HCT116 (cell line): ENCODE data around the gene CPNE8. TPM values are rescaled to one million over a fixed set of nuclear protein-coding genes. Genes with fewer than 3 reads are reported as not detected.

Source experiments
- ATAC-seq: fragments of 200-7000 bp; cut with Tn5 transposase; 2 replicates; pipeline ENCODE4 v1.9.1; 2020; ENCODE audit warnings: mild to moderate bottlenecking, moderate library complexity
- BruUV-seq: library from RNA; stranded (reverse); fragments of 400-500 nt; replicated peaks from 2 replicates; lab custom pipeline; 2021; lab: Mats Ljungman, UMichigan
- CTCF ChIA-PET: fragments of 300-600 bp; sonication (Branson Sonifier 250); formaldehyde crosslinking; loops from one replicate; lab custom pipeline; 2021; ENCODE audit warnings: antibody characterized with exemption; lab: Charles Lee
- POLR2A ChIA-PET: fragments of 300-600, 350-600 bp; sonication (Branson Sonifier 250); formaldehyde crosslinking; loops from one replicate; lab custom pipeline; 2021; ENCODE audit warnings: antibody characterized with exemption; lab: Charles Lee
- RAD21 ChIA-PET, 2 experiments: fragments of 300-600 bp; sonication (Branson Sonifier 250); formaldehyde crosslinking; loops; one replicate each; lab custom pipeline; 2023; ENCODE audit warnings: low total read pairs in 2 of 2; ENCODE audit not compliant: uncharacterized antibody in 2 of 2, unreplicated experiment in 2 of 2, low non-redundant PET in 1 of 2; lab: Charles Lee
- DNase-seq: peaks from one replicate; pipeline ENCODE4 v3.0.0-alpha.2; 2010; ENCODE audit warnings: low read depth, low spot score
- H2AFZ ChIP-seq: fragments of 200-600 bp; shearing (Covaris generic), sonication (generic); 2 replicates; pipeline ENCODE4 v1.6.1; 2017; ENCODE audit warnings: low read depth, mixed run types, mixed read lengths, antibody characterized with exemption, low read length; ENCODE audit not compliant: poor library complexity, severe bottlenecking
- H3K27ac ChIP-seq: 2 replicates; pipeline ENCODE4 v1.5.1; 2012; ENCODE audit warnings: low read depth, low read length
- H3K27me3 ChIP-seq: fragments of 200-600 bp; sonication (generic); 2 replicates; pipeline ENCODE4 v1.6.1; 2016; ENCODE audit warnings: mixed run types, low read length, mixed read lengths; ENCODE audit not compliant: insufficient read depth
- H3K36me3 ChIP-seq, 2 experiments: fragments of 200-500 bp in 1 of 2; fragments of 200-600 bp in 1 of 2; sonication (Bioruptor generic) in 1 of 2; sonication (generic) in 1 of 2; 2 replicates each; pipeline versions ENCODE4 v1.5.1 to v1.6.1; 2014 to 2016; ENCODE audit warnings: low read length in 2 of 2, inconsistent platforms in 1 of 2, mixed read lengths in 1 of 2, mixed run types in 1 of 2; ENCODE audit not compliant: insufficient read depth in 2 of 2, control insufficient read depth in 1 of 2
- H3K4me1 ChIP-seq, 2 experiments: fragments of 200-600 bp in 1 of 2; sonication (generic) in 1 of 2; 2 replicates each; pipeline versions ENCODE4 v1.5.1 to v1.6.1; 2012 to 2017; ENCODE audit warnings: low read length in 2 of 2, inconsistent platforms in 1 of 2, mild to moderate bottlenecking in 1 of 2, mixed read lengths in 1 of 2, mixed run types in 1 of 2, moderate library complexity in 1 of 2; ENCODE audit not compliant: insufficient read depth in 2 of 2, control insufficient read depth in 1 of 2
- H3K4me2 ChIP-seq: fragments of 200-600 bp; sonication (generic); 2 replicates; pipeline ENCODE4 v1.6.1; 2017; ENCODE audit warnings: mixed run types, low read length, mixed read lengths
- H3K4me3 ChIP-seq, 2 experiments: fragments of 200-600 bp in 1 of 2; sonication (generic) in 1 of 2; replicated peaks in 1 of 2; 2 replicates each; pipeline ENCODE4 v1.5.1; 2011 to 2016; ENCODE audit warnings: low read length in 2 of 2, control low read depth in 1 of 2, low read depth in 1 of 2, mild to moderate bottlenecking in 1 of 2, mixed read lengths in 1 of 2, mixed run types in 1 of 2
- H3K79me2 ChIP-seq: fragments of 200-600 bp; sonication (generic); 2 replicates; pipeline ENCODE4 v1.6.1; 2017; ENCODE audit warnings: mild to moderate bottlenecking, mixed run types, low read length, moderate library complexity, mixed read lengths; ENCODE audit not compliant: insufficient read depth
- H3K9ac ChIP-seq: fragments of 200-600 bp; sonication (generic); 2 replicates; pipeline ENCODE4 v1.6.1; 2016; ENCODE audit warnings: low read length, mixed read lengths
- H3K9me2 ChIP-seq: fragments of 200-600 bp; sonication (generic), shearing (Covaris generic); 2 replicates; pipeline ENCODE4 v1.6.1; 2017; ENCODE audit warnings: mixed run types, mild to moderate bottlenecking, moderate library complexity; ENCODE audit not compliant: insufficient read depth
- H3K9me3 ChIP-seq, 2 experiments: fragments of 200-500 bp in 1 of 2; fragments of 200-600 bp in 1 of 2; sonication (Bioruptor generic) in 1 of 2; sonication (generic) in 1 of 2; 2 replicates each; pipeline ENCODE4 v1.6.1; 2014 to 2017; ENCODE audit warnings: low read length in 2 of 2, mixed read lengths in 2 of 2, inconsistent platforms in 1 of 2, low read depth in 1 of 2, mild to moderate bottlenecking in 1 of 2, mixed run types in 1 of 2, moderate library complexity in 1 of 2; ENCODE audit not compliant: control insufficient read depth in 1 of 2, insufficient read depth in 1 of 2
- H4K20me1 ChIP-seq: fragments of 200-600 bp; sonication (generic), shearing (Covaris generic); 2 replicates; pipeline ENCODE4 v1.6.1; 2017; ENCODE audit warnings: mixed run types, mild to moderate bottlenecking, moderate library complexity; ENCODE audit not compliant: insufficient read depth
- EZH2phosphoT487 ChIP-seq: fragments of 200-600 bp; IDR thresholded peaks from 2 replicates; pipeline ENCODE4 v1.6.1; 2018; ENCODE audit warnings: antibody characterized with exemption, borderline replicate concordance
- FOSL1 ChIP-seq: IDR thresholded peaks from 2 replicates; pipeline ENCODE4 v1.6.1; 2012; ENCODE audit warnings: low read depth
- POLR2AphosphoS5 ChIP-seq: IDR thresholded peaks from 2 replicates; pipeline ENCODE4 v1.6.1; 2011; ENCODE audit warnings: mild to moderate bottlenecking, low read depth, low read length, moderate library complexity
- SRF ChIP-seq: IDR thresholded peaks from 2 replicates; pipeline ENCODE4 v1.6.1; 2012; ENCODE audit warnings: low read depth
- YY1 ChIP-seq: IDR thresholded peaks from 2 replicates; pipeline ENCODE4 v1.6.1; 2011; ENCODE audit warnings: low read length, low read depth, moderate library complexity, mild to moderate bottlenecking; ENCODE audit not compliant: insufficient replicate concordance; ENCODE audit errors: extremely low read depth
- intact Hi-C: fragments of 100-400 bp; cut with micrococcal nuclease; formaldehyde crosslinking; loops from 2 replicates; pipeline ENCODE4 v1.10.0; 2022
- total RNA-seq: library from RNA; stranded (reverse); gene quantifications from one replicate; pipeline ENCODE4 v1.2.1, GENCODE V29; 2021; ENCODE audit not compliant: unreplicated experiment
- TF ChIP-seq, protein P1 (sequence below): IDR thresholded peaks from 2 replicates; pipeline ENCODE4 v1.6.1; 2012; ENCODE audit warnings: low read depth
- TF ChIP-seq, protein P2 (sequence below): IDR thresholded peaks from 2 replicates; pipeline ENCODE4 v1.6.1; 2011; ENCODE audit warnings: mild to moderate bottlenecking, low read length, moderate library complexity; ENCODE audit not compliant: insufficient replicate concordance; ENCODE audit errors: extremely low read depth

The CPNE8 gene
- total RNA-seq, 1 experiment from 2014 or later, result 14.2 TPM

DNA sequence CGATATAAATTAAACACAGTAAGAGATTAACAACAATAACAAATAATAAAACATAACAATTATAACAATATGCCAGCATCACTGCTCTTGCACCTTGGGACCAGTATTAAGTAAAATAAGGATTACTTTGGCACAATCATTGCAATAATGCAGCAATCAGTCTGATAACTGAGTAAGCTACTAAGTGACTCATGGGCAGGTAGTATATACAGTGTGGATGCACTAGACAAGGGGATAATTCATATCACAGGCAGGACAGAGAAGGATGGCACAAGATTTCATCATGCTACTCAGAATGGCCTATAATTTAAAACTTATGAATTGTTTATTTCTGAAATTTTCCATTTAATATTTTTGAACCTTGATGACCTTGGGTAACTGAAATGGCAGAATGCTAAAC lies 298.1 kb downstream of the CPNE8 start:
- Histone ChIP-seq H3K27me3 (no peaks in the 10 kb centered on the region), H3K9ac (no peak overlapping the region), H3K36me3 (no peaks in the 10 kb centered on the region), H3K27ac (no peak overlapping the region), H3K79me2 (no peaks in the 10 kb centered on the region), H2AFZ (no peak overlapping the region), H3K4me3 (no peak overlapping the region), H4K20me1 (no peaks in the 10 kb centered on the region), H3K9me3 (no peaks in the 10 kb centered on the region), H3K4me1 (no peaks in the 10 kb centered on the region), H3K4me2 (no peak overlapping the region), H3K9me2 (no peaks in the 10 kb centered on the region)
- RAD21 ChIA-PET, result no interaction called here
- DNase-seq (peak; percentile 4), ATAC-seq (no peak)
- CTCF ChIA-PET, result no interaction called here
- no TSS peak for BruUV-seq
- POLR2A ChIA-PET, result no interaction called here
- intact Hi-C loops, result no loop called here
- TF ChIP-seq FOSL1 (no peak), YY1 (no peak), EZH2phosphoT487 (no peak), POLR2AphosphoS5 (no peak), SRF (no peak)
- TF ChIP-seq, protein P1, sequence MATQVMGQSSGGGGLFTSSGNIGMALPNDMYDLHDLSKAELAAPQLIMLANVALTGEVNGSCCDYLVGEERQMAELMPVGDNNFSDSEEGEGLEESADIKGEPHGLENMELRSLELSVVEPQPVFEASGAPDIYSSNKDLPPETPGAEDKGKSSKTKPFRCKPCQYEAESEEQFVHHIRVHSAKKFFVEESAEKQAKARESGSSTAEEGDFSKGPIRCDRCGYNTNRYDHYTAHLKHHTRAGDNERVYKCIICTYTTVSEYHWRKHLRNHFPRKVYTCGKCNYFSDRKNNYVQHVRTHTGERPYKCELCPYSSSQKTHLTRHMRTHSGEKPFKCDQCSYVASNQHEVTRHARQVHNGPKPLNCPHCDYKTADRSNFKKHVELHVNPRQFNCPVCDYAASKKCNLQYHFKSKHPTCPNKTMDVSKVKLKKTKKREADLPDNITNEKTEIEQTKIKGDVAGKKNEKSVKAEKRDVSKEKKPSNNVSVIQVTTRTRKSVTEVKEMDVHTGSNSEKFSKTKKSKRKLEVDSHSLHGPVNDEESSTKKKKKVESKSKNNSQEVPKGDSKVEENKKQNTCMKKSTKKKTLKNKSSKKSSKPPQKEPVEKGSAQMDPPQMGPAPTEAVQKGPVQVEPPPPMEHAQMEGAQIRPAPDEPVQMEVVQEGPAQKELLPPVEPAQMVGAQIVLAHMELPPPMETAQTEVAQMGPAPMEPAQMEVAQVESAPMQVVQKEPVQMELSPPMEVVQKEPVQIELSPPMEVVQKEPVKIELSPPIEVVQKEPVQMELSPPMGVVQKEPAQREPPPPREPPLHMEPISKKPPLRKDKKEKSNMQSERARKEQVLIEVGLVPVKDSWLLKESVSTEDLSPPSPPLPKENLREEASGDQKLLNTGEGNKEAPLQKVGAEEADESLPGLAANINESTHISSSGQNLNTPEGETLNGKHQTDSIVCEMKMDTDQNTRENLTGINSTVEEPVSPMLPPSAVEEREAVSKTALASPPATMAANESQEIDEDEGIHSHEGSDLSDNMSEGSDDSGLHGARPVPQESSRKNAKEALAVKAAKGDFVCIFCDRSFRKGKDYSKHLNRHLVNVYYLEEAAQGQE, result no peak
- TF ChIP-seq, protein P2, sequence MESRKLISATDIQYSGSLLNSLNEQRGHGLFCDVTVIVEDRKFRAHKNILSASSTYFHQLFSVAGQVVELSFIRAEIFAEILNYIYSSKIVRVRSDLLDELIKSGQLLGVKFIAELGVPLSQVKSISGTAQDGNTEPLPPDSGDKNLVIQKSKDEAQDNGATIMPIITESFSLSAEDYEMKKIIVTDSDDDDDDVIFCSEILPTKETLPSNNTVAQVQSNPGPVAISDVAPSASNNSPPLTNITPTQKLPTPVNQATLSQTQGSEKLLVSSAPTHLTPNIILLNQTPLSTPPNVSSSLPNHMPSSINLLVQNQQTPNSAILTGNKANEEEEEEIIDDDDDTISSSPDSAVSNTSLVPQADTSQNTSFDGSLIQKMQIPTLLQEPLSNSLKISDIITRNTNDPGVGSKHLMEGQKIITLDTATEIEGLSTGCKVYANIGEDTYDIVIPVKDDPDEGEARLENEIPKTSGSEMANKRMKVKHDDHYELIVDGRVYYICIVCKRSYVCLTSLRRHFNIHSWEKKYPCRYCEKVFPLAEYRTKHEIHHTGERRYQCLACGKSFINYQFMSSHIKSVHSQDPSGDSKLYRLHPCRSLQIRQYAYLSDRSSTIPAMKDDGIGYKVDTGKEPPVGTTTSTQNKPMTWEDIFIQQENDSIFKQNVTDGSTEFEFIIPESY, result no peak
